H9 (cell line): Measurements from ENCODE around the gene STRADA. TPM values are rescaled to one million over a fixed set of nuclear protein-coding genes. Genes with fewer than 3 reads are reported as not detected.

Experiments used
- DNase-seq: peaks from one replicate; pipeline ENCODE4 v3.0.0-alpha.2; 2017
- H2AFZ ChIP-seq: one replicate; pipeline ENCODE4 v1.6.1; 2013; ENCODE audit warnings: mild to moderate bottlenecking, low read length, control low read depth, moderate library complexity
- H2AK5ac ChIP-seq: 2 replicates; pipeline ENCODE4 v1.6.1; 2013; ENCODE audit warnings: low read length, control low read depth, mixed read lengths; ENCODE audit not compliant: insufficient read length
- H2BK120ac ChIP-seq: one replicate; pipeline ENCODE4 v1.6.1; 2013; ENCODE audit warnings: low read depth, mild to moderate bottlenecking, low read length, control low read depth, inconsistent platforms; ENCODE audit not compliant: poor library complexity, severe bottlenecking
- H2BK12ac ChIP-seq: 2 replicates; pipeline ENCODE4 v1.6.1; 2013; ENCODE audit warnings: low read length, control low read depth, mixed read lengths, low read depth; ENCODE audit not compliant: insufficient read length
- H2BK15ac ChIP-seq: 2 replicates; pipeline ENCODE4 v1.6.1; 2013; ENCODE audit warnings: low read depth, low read length, control low read depth
- H2BK20ac ChIP-seq: one replicate; pipeline ENCODE4 v1.6.1; 2013; ENCODE audit warnings: low read depth, mild to moderate bottlenecking, low read length, control low read depth, inconsistent platforms; ENCODE audit not compliant: poor library complexity, severe bottlenecking
- H2BK5ac ChIP-seq: 2 replicates; pipeline ENCODE4 v1.6.1; 2013; ENCODE audit warnings: low read length, control low read depth, mixed read lengths; ENCODE audit not compliant: insufficient read length
- H3K14ac ChIP-seq: 2 replicates; pipeline ENCODE4 v1.6.1; 2013; ENCODE audit warnings: low read length, control low read depth; ENCODE audit not compliant: insufficient read depth
- H3K18ac ChIP-seq: 2 replicates; pipeline ENCODE4 v1.6.1; 2013; ENCODE audit warnings: low read depth, mild to moderate bottlenecking, mixed read lengths, low read length, control low read depth; ENCODE audit not compliant: insufficient read length
- H3K23ac ChIP-seq: 2 replicates; pipeline ENCODE4 v1.6.1; 2013; ENCODE audit warnings: low read length, control low read depth, mixed read lengths, low read depth; ENCODE audit not compliant: insufficient read length
- H3K23me2 ChIP-seq: 2 replicates; pipeline ENCODE4 v1.6.1; 2013; ENCODE audit warnings: low read depth, mild to moderate bottlenecking, mixed read lengths, low read length, control low read depth; ENCODE audit not compliant: insufficient read length, poor library complexity, severe bottlenecking
- H3K27ac ChIP-seq: 2 replicates; pipeline ENCODE4 v1.5.1; 2013; ENCODE audit warnings: low read length, control low read depth, mixed read lengths, low read depth; ENCODE audit not compliant: insufficient read length
- H3K27me3 ChIP-seq: 2 replicates; pipeline ENCODE4 v1.6.1; 2013; ENCODE audit warnings: low read length, control low read depth, inconsistent platforms; ENCODE audit not compliant: insufficient read depth
- H3K4ac ChIP-seq: 2 replicates; pipeline ENCODE4 v1.6.1; 2013; ENCODE audit warnings: low read depth, mild to moderate bottlenecking, control low read depth, inconsistent platforms, low read length, moderate library complexity
- H3K4me1 ChIP-seq: 2 replicates; pipeline ENCODE4 v1.6.1; 2013; ENCODE audit warnings: low read length, control low read depth, inconsistent platforms; ENCODE audit not compliant: insufficient read depth
- H3K4me2 ChIP-seq: 2 replicates; pipeline ENCODE4 v1.6.1; 2013; ENCODE audit warnings: low read length, control low read depth, mixed read lengths; ENCODE audit not compliant: insufficient read length, insufficient read depth
- H3K56ac ChIP-seq: 2 replicates; pipeline ENCODE4 v1.6.1; 2013; ENCODE audit warnings: low read depth, mild to moderate bottlenecking, mixed read lengths, low read length, control low read depth; ENCODE audit not compliant: insufficient read length
- H3K79me1 ChIP-seq: 2 replicates; pipeline ENCODE4 v1.6.1; 2013; ENCODE audit warnings: low read depth, mild to moderate bottlenecking, moderate library complexity, low read length, control low read depth, inconsistent platforms; ENCODE audit not compliant: insufficient read depth, poor library complexity, severe bottlenecking
- H3K79me2 ChIP-seq: 2 replicates; pipeline ENCODE4 v1.6.1; 2013; ENCODE audit warnings: low read length, control low read depth, inconsistent platforms; ENCODE audit not compliant: insufficient read depth
- H3K9ac ChIP-seq: 2 replicates; pipeline ENCODE4 v1.6.1; 2013; ENCODE audit warnings: low read length, control low read depth, mixed read lengths; ENCODE audit not compliant: insufficient read length; ENCODE audit errors: extremely low read depth
- H3K9me3 ChIP-seq: one replicate; pipeline ENCODE4 v1.6.1; 2013; ENCODE audit warnings: low read depth, low read length, inconsistent platforms; ENCODE audit not compliant: control insufficient read depth
- H3T11ph ChIP-seq: one replicate; pipeline ENCODE4 v1.6.1; 2013; ENCODE audit warnings: mild to moderate bottlenecking, low read length, control low read depth, inconsistent platforms
- H4K20me1 ChIP-seq: one replicate; pipeline ENCODE4 v1.6.1; 2013; ENCODE audit not compliant: control insufficient read depth, insufficient read length, insufficient read depth
- H4K5ac ChIP-seq: 2 replicates; pipeline ENCODE4 v1.6.1; 2013; ENCODE audit warnings: low read depth, mild to moderate bottlenecking, mixed read lengths, low read length, control low read depth; ENCODE audit not compliant: insufficient read length
- H4K8ac ChIP-seq: replicated peaks from 2 replicates; pipeline ENCODE4 v1.6.1; 2013; ENCODE audit warnings: low read length, control low read depth, mixed read lengths, low read depth; ENCODE audit not compliant: insufficient read length
- H4K91ac ChIP-seq: 2 replicates; pipeline ENCODE4 v1.6.1; 2013; ENCODE audit warnings: low read depth, mild to moderate bottlenecking, moderate library complexity, mixed read lengths, low read length, control low read depth; ENCODE audit not compliant: insufficient read length
- H3K27ac Mint-ChIP-seq, 3 experiments: 2 replicates in 2 of 3; 3 replicates in 1 of 3; pipeline ENCODE4 v1.8.0; 2020 to 2021; ENCODE audit warnings: mixed read lengths in 3 of 3, mild to moderate bottlenecking in 1 of 3, moderate library complexity in 1 of 3
- H3K27me3 Mint-ChIP-seq: 2 replicates; pipeline ENCODE4 v1.8.0; 2021; ENCODE audit warnings: low read depth, mild to moderate bottlenecking, moderate library complexity, mixed read lengths
- H3K36me3 Mint-ChIP-seq, 3 experiments: 2 replicates in 2 of 3; 3 replicates in 1 of 3; pipeline ENCODE4 v1.8.0; 2020 to 2021; ENCODE audit warnings: low read depth in 3 of 3, mixed read lengths in 3 of 3; ENCODE audit not compliant: insufficient read depth in 1 of 3
- H3K4me1 Mint-ChIP-seq, 2 experiments: 2 replicates each; pipeline ENCODE4 v1.8.0; 2020; ENCODE audit warnings: mixed read lengths in 2 of 2
- H3K4me3 Mint-ChIP-seq, 2 experiments: 2 replicates in 1 of 2; 3 replicates in 1 of 2; pipeline ENCODE4 v1.8.0; 2020 to 2021; ENCODE audit warnings: mild to moderate bottlenecking in 2 of 2, mixed read lengths in 2 of 2, moderate library complexity in 1 of 2
- H3K9me3 Mint-ChIP-seq, 2 experiments: 2 replicates in 1 of 2; 3 replicates in 1 of 2; pipeline ENCODE4 v1.8.0; 2020; ENCODE audit warnings: mild to moderate bottlenecking in 2 of 2, mixed read lengths in 2 of 2, moderate library complexity in 1 of 2
- WGBS: extraction: QIAGEN DNeasy Blood & Tissue Kit; methylation state at CpG from one replicate; pipeline ENCODE4 v1.1.7; 2013; ENCODE audit warnings: missing lambda C conversion rate, low lambda C conversion rate, mixed read lengths; ENCODE audit not compliant: insufficient read length; ENCODE audit errors: extremely low coverage; 5-methylcytosine and 5-hydroxymethylcytosine counted together
- total RNA-seq: library from RNA; stranded (reverse); gene quantifications from 2 replicates; pipeline ENCODE4 v1.2.1, GENCODE V29; 2021
- TF ChIP-seq, protein P1 (sequence below): fragments of 200-600 bp; sonication (generic); conservative IDR thresholded peaks from 3 replicates; pipeline ENCODE4 v1.8.0; 2021; ENCODE audit warnings: antibody characterized with exemption, mild to moderate bottlenecking

Gene STRADA
- total RNA-seq, 1 experiment from 2014 or later = 35.0 TPM

GRCh38 chr17:63703556-63704258 is 37.9 kb downstream of the STRADA start:
- Histone ChIP-seq H3K56ac (no peak overlapping the region), H3K4ac (no peak overlapping the region), H3K79me1 (no peaks in the 10 kb centered on the region), H3K14ac (no peak overlapping the region; the same call in 1 of the 2 replicates), H3K79me2 (no peaks in the 10 kb centered on the region), H3K9me3 (no peaks in the 10 kb centered on the region), H4K8ac (no peak overlapping the region), H2AFZ (no peak overlapping the region), H4K20me1 (no peaks in the 10 kb centered on the region), H3K4me2 (no peak overlapping the region), H2BK15ac (no peak overlapping the region), H2BK120ac (no peak overlapping the region), H2BK12ac (no peak overlapping the region), H3K27me3 (no peaks in the 10 kb centered on the region), H3T11ph (no peak overlapping the region), H2AK5ac (no peak overlapping the region), H3K9ac (no peak overlapping the region), H3K27ac (no peak overlapping the region), H4K91ac (no peak overlapping the region), H2BK5ac (no peak overlapping the region), H3K18ac (no peak overlapping the region), H3K4me1 (no peaks in the 10 kb centered on the region), H3K23me2 (peaks cover 15% of the 10 kb centered on the region), H2BK20ac (no peak overlapping the region), H4K5ac (no peak overlapping the region), H3K23ac (no peak overlapping the region)
- H3K4me1 Mint-ChIP-seq = peaks cover 16 to 23% of the 10 kb centered on the region in 2 experiments
- peaks cover 6 to 43% (median 24%) of the 10 kb centered on the region in 3 experiments for H3K36me3 Mint-ChIP-seq
- no peaks in the 10 kb centered on the region for H3K9me3 Mint-ChIP-seq
- TF ChIP-seq, protein P1, sequence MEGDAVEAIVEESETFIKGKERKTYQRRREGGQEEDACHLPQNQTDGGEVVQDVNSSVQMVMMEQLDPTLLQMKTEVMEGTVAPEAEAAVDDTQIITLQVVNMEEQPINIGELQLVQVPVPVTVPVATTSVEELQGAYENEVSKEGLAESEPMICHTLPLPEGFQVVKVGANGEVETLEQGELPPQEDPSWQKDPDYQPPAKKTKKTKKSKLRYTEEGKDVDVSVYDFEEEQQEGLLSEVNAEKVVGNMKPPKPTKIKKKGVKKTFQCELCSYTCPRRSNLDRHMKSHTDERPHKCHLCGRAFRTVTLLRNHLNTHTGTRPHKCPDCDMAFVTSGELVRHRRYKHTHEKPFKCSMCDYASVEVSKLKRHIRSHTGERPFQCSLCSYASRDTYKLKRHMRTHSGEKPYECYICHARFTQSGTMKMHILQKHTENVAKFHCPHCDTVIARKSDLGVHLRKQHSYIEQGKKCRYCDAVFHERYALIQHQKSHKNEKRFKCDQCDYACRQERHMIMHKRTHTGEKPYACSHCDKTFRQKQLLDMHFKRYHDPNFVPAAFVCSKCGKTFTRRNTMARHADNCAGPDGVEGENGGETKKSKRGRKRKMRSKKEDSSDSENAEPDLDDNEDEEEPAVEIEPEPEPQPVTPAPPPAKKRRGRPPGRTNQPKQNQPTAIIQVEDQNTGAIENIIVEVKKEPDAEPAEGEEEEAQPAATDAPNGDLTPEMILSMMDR = no peak
- H3K4me3 Mint-ChIP-seq = no peak overlapping the region
- DNase-seq = no peak
- peak overlapping the region; percentile 19 to 86 (median 43); a peak in 3 of 7 replicates for H3K27ac Mint-ChIP-seq
- H3K27me3 Mint-ChIP-seq = peaks cover 5% of the 10 kb centered on the region
- WGBS = no CpG with 5 or more reads among the region's 16 CpGs
